HG03342 (cell line): Measurements from ENCODE around the gene RANBP10.
"Not testable (repeated sequence)": the region's sequence is repeated elsewhere in the genome, so short reads cannot be mapped to it uniquely, and the experiment has no call there.

Source experiments
- ATAC-seq: cut with Tn5 transposase; IDR thresholded peaks from one replicate; pipeline ENCODE4 v1.9.1; 2021; ENCODE audit warnings: mild to moderate bottlenecking, moderate library complexity; ENCODE audit not compliant: unreplicated experiment

Gene RANBP10

GRCh38 chr16:67780847-67781564 lies 25.4 kb downstream of the RANBP10 start:
- no peak for ATAC-seq

DNA sequence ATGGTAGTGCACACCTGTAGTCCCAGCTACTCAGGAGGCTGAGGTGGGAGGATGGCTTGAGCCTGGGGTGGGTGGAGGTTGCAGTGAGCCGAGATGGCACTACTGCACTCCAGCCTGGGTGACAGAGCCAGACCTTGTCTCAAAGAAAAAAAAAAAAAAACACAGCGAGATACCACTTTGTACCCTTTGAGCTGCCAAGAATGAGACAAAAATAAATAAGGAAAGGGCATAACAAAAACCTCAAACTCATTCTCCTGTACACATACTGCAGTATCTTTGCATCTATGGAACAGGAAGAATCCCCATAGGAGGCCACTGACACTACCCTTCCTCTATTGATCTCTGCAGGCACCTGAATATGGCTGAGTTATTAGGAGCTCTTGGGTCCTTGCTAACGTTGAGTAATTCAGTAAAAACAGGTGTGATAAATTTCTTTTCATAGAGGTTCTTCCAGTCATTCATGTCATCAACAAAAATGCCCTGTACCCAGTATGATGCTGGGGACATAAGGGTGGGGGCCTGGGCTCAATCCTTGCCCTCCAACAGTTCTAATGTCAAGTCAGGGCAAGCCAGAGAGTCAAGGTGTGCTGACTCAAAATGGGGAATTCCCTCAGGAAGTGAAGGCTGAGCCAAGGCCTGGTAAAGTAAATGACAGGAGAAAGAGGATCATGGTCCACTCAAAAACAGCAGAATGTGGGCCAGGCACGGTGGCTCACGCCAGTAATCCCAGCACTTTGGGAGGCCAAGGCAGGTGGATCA lies 26.9 kb downstream of the RANBP10 start:
- no peak for ATAC-seq

DNA sequence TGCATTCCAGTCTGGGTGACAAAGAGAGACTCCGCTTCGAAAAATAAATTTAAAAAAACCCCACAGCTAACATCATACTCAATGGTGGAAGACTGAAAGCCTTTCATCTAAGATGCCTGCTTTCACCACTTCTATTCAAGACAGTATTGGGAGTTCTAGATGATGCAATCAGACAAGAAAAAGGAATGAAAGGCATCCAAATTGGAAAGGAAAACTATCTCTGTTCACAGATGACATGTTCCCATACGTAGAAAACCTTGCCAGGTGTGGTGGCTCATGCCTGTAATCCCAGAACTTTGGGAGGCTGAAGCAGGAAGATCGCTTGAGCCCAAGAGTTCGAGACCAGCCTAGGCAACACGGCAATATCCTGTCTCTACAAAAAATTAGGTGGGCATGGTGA lies 31.1 kb downstream of the RANBP10 start:
- no peak for ATAC-seq

DNA sequence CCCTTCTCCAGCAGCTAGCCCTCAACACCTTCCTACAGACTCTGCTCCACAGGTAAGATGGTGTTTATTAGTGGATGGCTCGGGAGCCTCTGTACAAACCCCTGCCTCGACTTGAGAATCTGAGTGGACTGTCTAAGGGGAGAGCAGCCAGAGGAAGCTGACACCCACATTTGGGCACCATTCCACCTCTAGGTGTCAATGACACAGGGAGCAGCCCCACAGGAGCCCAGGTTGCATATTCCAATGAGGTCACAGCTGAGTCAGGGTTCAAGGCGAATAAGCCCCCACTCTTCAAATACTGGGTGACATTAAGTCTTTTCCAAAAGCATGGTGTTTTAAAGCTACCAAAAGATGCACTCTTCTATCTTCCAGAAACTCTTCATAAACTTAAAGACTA lies 31.9 kb downstream of the RANBP10 start:
- ATAC-seq = no peak

DNA sequence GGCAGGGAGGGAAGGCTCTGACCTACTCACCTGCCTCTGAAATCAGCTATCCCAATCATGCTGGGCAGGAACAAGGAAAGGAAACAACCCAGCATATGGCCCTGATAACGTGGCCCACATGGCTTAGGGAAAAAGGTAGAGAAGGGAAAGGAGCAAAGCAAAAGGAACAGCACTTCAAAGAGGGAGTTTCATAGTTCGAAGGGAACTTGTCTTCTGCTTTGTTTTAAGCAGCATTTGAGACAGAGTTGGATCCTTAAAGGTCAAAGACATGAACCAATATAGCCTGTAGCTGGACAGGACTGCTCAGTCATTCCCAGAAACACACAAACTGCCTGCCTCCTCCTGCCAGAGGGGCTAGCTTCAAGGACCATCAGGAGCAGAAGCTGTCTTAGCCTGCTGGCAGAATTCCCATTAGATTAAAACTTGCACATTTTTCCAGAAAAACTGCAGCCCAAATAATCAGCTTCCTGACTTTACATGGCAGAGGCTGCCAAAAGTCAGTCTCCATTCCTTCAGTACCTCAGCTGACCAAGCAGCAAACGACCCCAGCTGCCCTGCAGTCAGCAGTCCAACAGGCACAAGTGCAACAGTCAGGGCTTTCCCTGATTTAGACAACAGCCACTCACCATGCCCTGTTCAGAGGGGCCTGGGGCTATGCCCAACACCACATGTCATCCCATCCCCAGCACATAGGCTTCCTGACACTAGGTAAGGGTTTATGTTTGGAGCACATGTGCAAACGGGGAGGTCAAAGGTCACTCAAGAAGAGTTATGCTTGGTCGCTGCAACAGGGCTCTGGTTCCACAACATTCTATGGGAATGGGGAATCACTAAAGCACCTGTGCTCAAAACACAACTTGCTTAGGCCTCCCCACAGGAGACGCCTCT lies 32.5 kb downstream of the RANBP10 start:
- no peak for ATAC-seq

DNA sequence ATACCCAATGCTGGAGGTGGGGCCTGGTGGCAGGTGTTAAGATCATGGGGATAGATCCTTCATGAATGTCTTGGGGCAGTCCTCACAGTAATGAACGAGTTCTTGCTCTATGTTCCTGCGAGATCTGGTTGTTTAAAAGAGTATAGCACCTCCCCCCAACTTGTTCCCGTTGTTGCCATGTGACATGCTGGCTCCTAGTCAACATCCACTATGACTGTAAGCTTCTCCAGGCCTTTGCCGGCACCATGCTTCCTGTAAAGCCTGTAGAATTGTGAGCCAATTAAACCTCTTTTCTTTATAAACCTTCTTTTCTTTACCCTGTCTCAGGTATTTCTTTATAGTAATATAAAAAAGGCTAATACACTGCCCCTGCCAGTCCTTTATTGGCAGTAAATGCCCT lies 33.3 kb downstream of the RANBP10 start:
- no peak for ATAC-seq

- no peak for ATAC-seq
Observed at GRCh38 chr16:67770346-67770991, 35.9 kb downstream of the RANBP10 start.

DNA sequence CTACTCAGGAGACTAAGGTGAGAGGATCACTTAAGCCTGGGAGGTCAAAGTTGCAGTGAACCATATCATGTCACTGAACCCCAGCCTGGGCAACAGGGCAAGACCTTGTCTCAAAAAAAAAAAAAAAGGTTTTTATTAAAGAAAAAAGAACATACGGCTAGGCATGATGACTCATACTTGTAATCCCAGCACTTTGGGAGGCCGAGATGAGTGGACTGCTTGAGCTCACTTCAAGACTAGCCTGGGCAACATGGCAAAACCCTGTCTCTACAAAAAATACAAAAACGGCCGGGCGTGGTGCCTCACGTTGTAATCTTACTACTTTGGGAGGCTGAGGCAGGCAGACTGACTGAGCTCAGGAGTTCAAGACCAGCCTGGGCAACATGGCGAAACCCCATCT lies 38.4 kb downstream of the RANBP10 start:
- no peak for ATAC-seq

- no peak for ATAC-seq
Observed at GRCh38 chr16:67766291-67766690, 40.1 kb downstream of the RANBP10 start.

- no peak for ATAC-seq
Observed at GRCh38 chr16:67764158-67764667, 42.1 kb downstream of the RANBP10 start.

DNA sequence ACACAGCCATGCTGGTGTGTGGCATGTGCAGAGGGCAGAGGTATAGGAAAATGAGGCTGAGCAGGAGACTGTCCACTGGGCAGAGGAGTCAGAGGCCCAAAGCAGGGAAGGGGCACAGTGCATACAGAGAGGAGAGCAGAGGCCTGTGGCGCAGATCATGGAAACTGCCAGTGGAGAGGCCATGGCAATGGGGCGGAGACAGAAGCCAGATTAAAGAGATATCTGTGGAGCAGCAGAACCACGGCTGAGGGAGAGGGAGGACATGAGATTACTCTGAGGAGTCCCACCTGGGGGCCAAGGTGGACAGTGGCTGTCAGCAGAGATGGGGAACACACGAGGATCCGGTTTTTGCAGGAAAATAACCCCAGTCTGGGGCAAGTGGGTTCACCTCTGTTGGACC lies 43.3 kb downstream of the RANBP10 start:
- ATAC-seq = no peak

DNA sequence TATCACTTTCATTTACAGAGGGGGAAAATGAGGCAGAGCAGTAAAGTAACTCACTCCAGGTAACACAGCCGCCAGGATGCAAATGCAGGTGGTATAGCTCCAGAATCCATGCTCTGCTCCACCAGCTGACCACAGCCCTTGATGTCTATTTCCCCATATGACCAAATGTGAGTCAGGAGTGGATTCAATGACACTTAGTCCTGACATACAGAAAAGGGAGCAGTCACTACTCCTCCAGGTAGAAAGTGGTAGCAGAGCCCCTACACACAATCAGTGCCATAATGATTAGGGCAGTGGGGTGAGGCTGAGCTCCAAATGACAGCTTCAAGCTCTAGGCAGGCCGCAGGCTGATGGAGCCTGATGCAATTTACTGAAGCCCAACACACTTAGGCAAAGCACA lies 44.0 kb downstream of the RANBP10 start:
- no peak for ATAC-seq

DNA sequence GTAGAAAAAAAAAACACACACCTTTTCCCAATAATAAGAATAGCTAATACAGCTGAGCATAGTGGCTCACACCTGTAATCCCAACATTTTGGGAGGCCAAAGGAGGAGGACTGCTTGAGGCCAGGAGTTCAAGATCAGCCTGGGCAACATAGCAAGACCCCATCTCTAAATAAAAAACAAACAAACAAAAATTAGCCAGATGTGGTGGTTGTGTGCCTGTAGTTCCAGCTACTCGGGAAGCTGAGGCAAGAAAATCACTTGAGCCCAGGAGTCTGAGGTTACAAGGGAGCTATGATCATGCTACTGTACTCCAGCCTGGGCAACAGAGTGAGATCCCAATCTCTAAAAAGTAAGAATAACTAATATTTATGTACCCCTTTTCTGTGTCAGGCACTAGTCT lies 44.4 kb downstream of the RANBP10 start:
- no peak for ATAC-seq

- ATAC-seq = no peak
Observed at GRCh38 chr16:67760956-67761230, 45.5 kb downstream of the RANBP10 start.

GRCh38 chr16:67760206-67760955 lies 46.0 kb downstream of the RANBP10 start:
- ATAC-seq = no peak

GRCh38 chr16:67758966-67759365 lies 47.4 kb downstream of the RANBP10 start:
- ATAC-seq = no peak

DNA sequence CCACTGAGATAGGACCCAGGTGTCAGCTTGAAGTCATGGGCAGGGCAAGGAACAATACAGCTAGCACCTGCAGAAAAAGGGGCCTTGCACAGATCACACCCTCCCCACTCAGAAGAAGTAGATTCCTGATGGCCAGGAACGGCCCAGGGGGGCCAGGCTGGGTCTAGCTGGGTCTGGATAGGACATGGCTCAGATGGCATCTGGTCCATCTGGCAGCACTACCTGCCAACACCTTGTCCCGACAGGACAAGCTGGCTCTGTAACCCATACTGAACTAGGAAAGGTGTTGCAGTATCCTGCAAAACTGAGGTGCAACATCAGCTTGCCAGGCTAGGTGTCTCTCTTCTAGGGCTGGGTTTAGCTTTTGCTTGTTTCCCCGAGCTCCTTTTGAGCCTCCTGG lies 48.4 kb downstream of the RANBP10 start:
- ATAC-seq = no peak

- ATAC-seq = no peak
Observed at GRCh38 chr16:67752641-67753040, 53.7 kb downstream of the RANBP10 start.

DNA sequence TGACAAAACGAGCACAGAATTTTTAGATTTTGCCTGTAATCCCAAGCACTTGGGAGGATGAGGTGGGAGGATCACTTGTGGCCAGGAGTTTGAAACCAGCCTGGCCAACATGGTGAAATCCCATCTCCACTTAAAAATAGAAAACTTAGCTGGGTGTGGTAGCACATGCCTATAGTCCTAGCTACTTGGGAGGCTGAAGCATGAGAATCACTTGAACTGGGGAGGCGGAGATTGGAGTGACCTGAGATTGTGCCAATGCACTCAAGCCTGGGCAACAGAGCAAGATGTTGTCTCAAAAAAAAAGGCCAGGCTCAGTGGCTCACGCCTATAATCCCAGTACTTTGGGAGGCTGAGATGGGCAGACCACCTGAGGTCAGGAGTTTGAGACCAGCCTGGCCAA lies 55.0 kb downstream of the RANBP10 start:
- ATAC-seq = not testable (repeated sequence)

GRCh38 chr16:67750466-67750865 lies 55.9 kb downstream of the RANBP10 start:
- ATAC-seq = no peak
